Measurements from ENCODE around the gene CTRB2. TPM values are rescaled to one million over a fixed set of nuclear protein-coding genes. Genes with fewer than 3 reads are reported as not detected.
"Not testable (repeated sequence)": the region's sequence is repeated elsewhere in the genome, so short reads cannot be mapped to it uniquely, and the experiment has no call there.

Gene CTRB2
- polyA plus RNA-seq, 3 donors: not detected

DNA sequence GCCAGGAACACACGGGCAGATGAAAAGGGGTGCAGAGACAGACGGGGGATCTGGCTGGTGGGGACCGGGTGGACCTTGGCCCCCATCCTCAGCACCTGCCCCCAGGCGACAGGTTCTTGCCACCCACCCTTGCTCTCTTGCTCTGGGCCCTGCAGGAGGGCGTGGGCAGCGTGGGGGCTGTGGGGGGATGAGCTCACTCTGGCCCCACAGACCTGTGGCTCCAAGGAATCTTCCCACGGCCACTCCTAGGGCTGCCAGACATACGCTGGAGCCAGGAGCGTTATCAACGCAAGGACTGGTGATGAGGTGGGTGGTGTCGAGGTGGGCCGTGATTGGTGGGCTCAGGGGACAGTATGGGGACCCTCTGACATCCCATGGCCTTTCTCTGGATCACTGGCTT, 18.1 kb upstream of the CTRB2 start:
- H3K27me3 Mint-ChIP-seq (ENCODE audit: low read depth in 3 of 3): peaks cover 29 to 71% (median 55%) of the 10 kb centered on the region in 3 donors
- 81% methylated on average over 7 of the region's 12 CpGs for WGBS (ENCODE audit: insufficient coverage)

GRCh38 chr16:75224306-75225082, 17.5 kb upstream of the CTRB2 start:
- H3K36me3 Mint-ChIP-seq: no peaks in the 10 kb centered on the region
- Histone ChIP-seq H4K20me1 (ENCODE audit: insufficient read depth, low read length) (no peaks in the 10 kb centered on the region), H3K4me3 (replicated peaks in 1 of 3; ENCODE audit: low read depth in 2 of 3, low read length in 3 of 3) (no peak overlapping the region), H3K4me2 (replicated peaks; ENCODE audit: extremely low read depth, low read length, poor library complexity, severe bottlenecking) (no peak overlapping the region), H3K36me3 (replicated peaks in 1 of 2; ENCODE audit: control insufficient read depth in 1 of 2, insufficient read depth in 2 of 2, low read length in 2 of 2) (no peaks in the 10 kb centered on the region), H3K4me1 (ENCODE audit: control insufficient read depth in 1 of 2, insufficient read depth in 2 of 2, low read length in 2 of 2) (no peaks in the 10 kb centered on the region), H3K9me3 (replicated peaks in 1 of 2; ENCODE audit: control insufficient read depth in 1 of 2, insufficient read depth in 1 of 2, low read length in 2 of 2) (no peaks in the 10 kb centered on the region), H2AFZ (ENCODE audit: insufficient read depth, low read depth, low read length, poor library complexity, severe bottlenecking) (no peak overlapping the region), H3K27me3 (ENCODE audit: control insufficient read depth in 2 of 2, insufficient read depth in 2 of 2, low read length in 2 of 2) (peaks cover 0 to 30% of the 10 kb centered on the region in 2 donors), H3K9ac (ENCODE audit: insufficient read depth, low read length, poor library complexity, severe bottlenecking) (no peak overlapping the region), H3K27ac (ENCODE audit: low read depth in 1 of 2, low read length in 2 of 2) (no peak overlapping the region), H3K79me2 (ENCODE audit: insufficient read depth, low read length) (no peaks in the 10 kb centered on the region)
- peak overlapping the region in 1 of 7 donors; percentile 57 for H3K27ac Mint-ChIP-seq
- H3K9me3 Mint-ChIP-seq: peaks cover 0 to 3% (median 0%) of the 10 kb centered on the region in 7 donors
- WGBS (ENCODE audit: insufficient coverage): 85% methylated on average over 19 of the region's 20 CpGs
- peaks cover 8% of the 10 kb centered on the region for H3K4me1 Mint-ChIP-seq
- H3K27me3 Mint-ChIP-seq (ENCODE audit: low read depth in 3 of 3): peaks cover 25 to 71% (median 52%) of the 10 kb centered on the region in 3 donors
- intact Hi-C loops (cut with micrococcal nuclease): loop anchor here in 1 of 2 donors (2.0 kb wide), 1 partner anchor 18 kb away; the partner anchor contains the start of gene CTRB2
- DNase-seq: no peak
- H3K4me3 Mint-ChIP-seq: no peak overlapping the region
- TF ChIP-seq, protein P1, sequence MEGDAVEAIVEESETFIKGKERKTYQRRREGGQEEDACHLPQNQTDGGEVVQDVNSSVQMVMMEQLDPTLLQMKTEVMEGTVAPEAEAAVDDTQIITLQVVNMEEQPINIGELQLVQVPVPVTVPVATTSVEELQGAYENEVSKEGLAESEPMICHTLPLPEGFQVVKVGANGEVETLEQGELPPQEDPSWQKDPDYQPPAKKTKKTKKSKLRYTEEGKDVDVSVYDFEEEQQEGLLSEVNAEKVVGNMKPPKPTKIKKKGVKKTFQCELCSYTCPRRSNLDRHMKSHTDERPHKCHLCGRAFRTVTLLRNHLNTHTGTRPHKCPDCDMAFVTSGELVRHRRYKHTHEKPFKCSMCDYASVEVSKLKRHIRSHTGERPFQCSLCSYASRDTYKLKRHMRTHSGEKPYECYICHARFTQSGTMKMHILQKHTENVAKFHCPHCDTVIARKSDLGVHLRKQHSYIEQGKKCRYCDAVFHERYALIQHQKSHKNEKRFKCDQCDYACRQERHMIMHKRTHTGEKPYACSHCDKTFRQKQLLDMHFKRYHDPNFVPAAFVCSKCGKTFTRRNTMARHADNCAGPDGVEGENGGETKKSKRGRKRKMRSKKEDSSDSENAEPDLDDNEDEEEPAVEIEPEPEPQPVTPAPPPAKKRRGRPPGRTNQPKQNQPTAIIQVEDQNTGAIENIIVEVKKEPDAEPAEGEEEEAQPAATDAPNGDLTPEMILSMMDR (IDR thresholded peaks at IDR 0.05): no peak

More for the DNA sequence above, 18.1 kb upstream of the CTRB2 start:
- peaks cover 0 to 5% (median 0%) of the 10 kb centered on the region in 7 donors for H3K9me3 Mint-ChIP-seq
- Histone ChIP-seq H3K9ac (ENCODE audit: insufficient read depth, low read length, poor library complexity, severe bottlenecking) (no peak overlapping the region), H3K4me2 (replicated peaks; ENCODE audit: extremely low read depth, low read length, poor library complexity, severe bottlenecking) (no peak overlapping the region), H3K9me3 (replicated peaks in 1 of 2; ENCODE audit: control insufficient read depth in 1 of 2, insufficient read depth in 1 of 2, low read length in 2 of 2) (no peaks in the 10 kb centered on the region), H3K79me2 (ENCODE audit: insufficient read depth, low read length) (no peaks in the 10 kb centered on the region), H3K27me3 (ENCODE audit: control insufficient read depth in 2 of 2, insufficient read depth in 2 of 2, low read length in 2 of 2) (peaks cover 0 to 30% of the 10 kb centered on the region in 2 donors), H3K27ac (ENCODE audit: low read depth in 1 of 2, low read length in 2 of 2) (no peak overlapping the region), H3K36me3 (replicated peaks in 1 of 2; ENCODE audit: control insufficient read depth in 1 of 2, insufficient read depth in 2 of 2, low read length in 2 of 2) (no peaks in the 10 kb centered on the region), H4K20me1 (ENCODE audit: insufficient read depth, low read length) (no peaks in the 10 kb centered on the region), H2AFZ (ENCODE audit: insufficient read depth, low read depth, low read length, poor library complexity, severe bottlenecking) (no peak overlapping the region), H3K4me3 (replicated peaks in 1 of 3; ENCODE audit: low read depth in 2 of 3, low read length in 3 of 3) (no peak overlapping the region), H3K4me1 (ENCODE audit: control insufficient read depth in 1 of 2, insufficient read depth in 2 of 2, low read length in 2 of 2) (no peaks in the 10 kb centered on the region)
- no peak for DNase-seq
- H3K4me3 Mint-ChIP-seq: no peak overlapping the region
- no peak overlapping the region for H3K27ac Mint-ChIP-seq
- TF ChIP-seq, protein P1 (IDR thresholded peaks at IDR 0.05): no peak
- intact Hi-C loops (cut with micrococcal nuclease): loop anchor here in 1 of 2 donors (2.0 kb wide), 1 partner anchor 18 kb away; the partner anchor contains the start of gene CTRB2
- H3K4me1 Mint-ChIP-seq: peaks cover 4% of the 10 kb centered on the region
- H3K36me3 Mint-ChIP-seq: no peaks in the 10 kb centered on the region

DNA sequence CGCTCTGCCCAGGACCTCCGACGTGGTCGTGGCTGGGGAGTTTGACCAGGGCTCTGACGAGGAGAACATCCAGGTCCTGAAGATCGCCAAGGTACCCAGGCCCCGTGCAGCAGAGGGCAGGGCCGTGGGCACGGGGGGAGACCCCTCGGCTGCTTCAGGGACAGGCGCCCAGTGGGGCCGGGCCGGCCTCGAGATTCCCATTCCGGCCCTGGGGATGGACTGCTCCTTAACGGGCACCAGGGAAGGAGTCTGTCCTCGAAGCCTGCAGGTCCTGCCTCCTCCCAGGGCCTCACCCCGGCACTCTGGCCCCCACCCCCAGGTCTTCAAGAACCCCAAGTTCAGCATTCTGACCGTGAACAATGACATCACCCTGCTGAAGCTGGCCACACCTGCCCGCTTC, 16.2 kb upstream of the CTRB2 start:
- peaks cover 0 to 34% of the 10 kb centered on the region in 2 donors for H3K27me3 ChIP-seq (ENCODE audit: control insufficient read depth in 2 of 2, insufficient read depth in 2 of 2, low read length in 2 of 2)
- H4K20me1 ChIP-seq (ENCODE audit: insufficient read depth, low read length); H3K4me1 ChIP-seq (ENCODE audit: control insufficient read depth in 1 of 2, insufficient read depth in 2 of 2, low read length in 2 of 2); H3K9me3 Mint-ChIP-seq; H3K79me2 ChIP-seq (ENCODE audit: insufficient read depth, low read length); H3K4me2 ChIP-seq (replicated peaks; ENCODE audit: extremely low read depth, low read length, poor library complexity, severe bottlenecking); H3K36me3 Mint-ChIP-seq; H3K4me3 Mint-ChIP-seq; H3K9ac ChIP-seq (ENCODE audit: insufficient read depth, low read length, poor library complexity, severe bottlenecking); H3K36me3 ChIP-seq (replicated peaks in 1 of 2; ENCODE audit: control insufficient read depth in 1 of 2, insufficient read depth in 2 of 2, low read length in 2 of 2); H2AFZ ChIP-seq (ENCODE audit: insufficient read depth, low read depth, low read length, poor library complexity, severe bottlenecking); H3K4me3 ChIP-seq (replicated peaks in 1 of 3; ENCODE audit: low read depth in 2 of 3, low read length in 3 of 3); DNase-seq; H3K27ac Mint-ChIP-seq; intact Hi-C loops (cut with micrococcal nuclease); H3K9me3 ChIP-seq (replicated peaks in 1 of 2; ENCODE audit: control insufficient read depth in 1 of 2, insufficient read depth in 1 of 2, low read length in 2 of 2); H3K4me1 Mint-ChIP-seq; H3K27ac ChIP-seq (ENCODE audit: low read depth in 1 of 2, low read length in 2 of 2): not testable (repeated sequence)
- H3K27me3 Mint-ChIP-seq (ENCODE audit: low read depth in 3 of 3): peaks cover 25 to 66% (median 45%) of the 10 kb centered on the region in 3 donors
- WGBS (ENCODE audit: insufficient coverage): no CpG with 5 or more reads among the region's 20 CpGs

Data from CD14-positive monocyte (primary cell).